ENCODE measurements around the gene SGTB.

- TF ChIP-seq, protein P1, sequence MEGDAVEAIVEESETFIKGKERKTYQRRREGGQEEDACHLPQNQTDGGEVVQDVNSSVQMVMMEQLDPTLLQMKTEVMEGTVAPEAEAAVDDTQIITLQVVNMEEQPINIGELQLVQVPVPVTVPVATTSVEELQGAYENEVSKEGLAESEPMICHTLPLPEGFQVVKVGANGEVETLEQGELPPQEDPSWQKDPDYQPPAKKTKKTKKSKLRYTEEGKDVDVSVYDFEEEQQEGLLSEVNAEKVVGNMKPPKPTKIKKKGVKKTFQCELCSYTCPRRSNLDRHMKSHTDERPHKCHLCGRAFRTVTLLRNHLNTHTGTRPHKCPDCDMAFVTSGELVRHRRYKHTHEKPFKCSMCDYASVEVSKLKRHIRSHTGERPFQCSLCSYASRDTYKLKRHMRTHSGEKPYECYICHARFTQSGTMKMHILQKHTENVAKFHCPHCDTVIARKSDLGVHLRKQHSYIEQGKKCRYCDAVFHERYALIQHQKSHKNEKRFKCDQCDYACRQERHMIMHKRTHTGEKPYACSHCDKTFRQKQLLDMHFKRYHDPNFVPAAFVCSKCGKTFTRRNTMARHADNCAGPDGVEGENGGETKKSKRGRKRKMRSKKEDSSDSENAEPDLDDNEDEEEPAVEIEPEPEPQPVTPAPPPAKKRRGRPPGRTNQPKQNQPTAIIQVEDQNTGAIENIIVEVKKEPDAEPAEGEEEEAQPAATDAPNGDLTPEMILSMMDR (IDR thresholded peaks at IDR 0.05) = no peak
- no peak for TF ChIP-seq EP300 (IDR thresholded peaks at IDR 0.05)
- TF ChIP-seq POLR2A (IDR thresholded peaks at IDR 0.05) = no peak
These were observed 47.2 kb downstream of the SGTB start for GRCh38 chr5:65674749-65675148.
